ENCODE results near the gene FBLN7. TPM values are rescaled to one million over a fixed set of nuclear protein-coding genes. Genes with fewer than 3 reads are reported as not detected.

The FBLN7 gene
- total and polyA plus RNA-seq, 2 experiments from 2014 or later: 0.16 TPM; not detected in 1

GRCh38 chr2:112220186-112220585, 82.0 kb downstream of the FBLN7 start:
- H3K27me3 ChIP-seq (ENCODE audit: insufficient read depth): no peaks in the 10 kb centered on the region
- H3F3A ChIP-seq (replicated peaks; ENCODE audit: low read depth): no peaks in the 10 kb centered on the region
- H3K27me3 Mint-ChIP-seq (ENCODE audit: insufficient read depth, low read depth, poor library complexity): peaks cover 3% of the 10 kb centered on the region
- ATAC-seq (no peak), DNase-seq (ENCODE audit: low spot score) (no peak)
- H3K4me2 ChIP-seq: no peak overlapping the region
- TF ChIP-seq ZNF114 (CRISPR knock-in tag; IDR thresholded peaks at IDR 0.05): no peak
- TF ChIP-seq STAT1 (IDR thresholded peaks at IDR 0.05; ENCODE audit: unreplicated experiment): no peak
- TF ChIP-seq JUNB (IDR thresholded peaks at IDR 0.05; ENCODE audit: unreplicated experiment): no peak
- no peak for TF ChIP-seq EZH2 (IDR thresholded peaks at IDR 0.05; ENCODE audit: low read depth, unreplicated experiment)
- TF ChIP-seq CTCF (conservative IDR thresholded peaks at IDR 0.05; ENCODE audit: low read depth in 2 of 2): no peak
- TF ChIP-seq POLR2AphosphoS5 (IDR thresholded peaks at IDR 0.05; ENCODE audit: low read depth): no peak
- no peak for TF ChIP-seq ETS1 (IDR thresholded peaks at IDR 0.05)
- no peak for TF ChIP-seq NANOG (IDR thresholded peaks at IDR 0.05; ENCODE audit: borderline replicate concordance)
- no peak for TF ChIP-seq CREB1 (CRISPR knock-in tag; IDR thresholded peaks at IDR 0.05; ENCODE audit: low read depth)
- no peak for TF ChIP-seq REST (IDR thresholded peaks at IDR 0.05; ENCODE audit: unreplicated experiment)
- no peaks in the 10 kb centered on the region for H3K9me2 ChIP-seq (ENCODE audit: insufficient read depth)
- H3K36me3 ChIP-seq (ENCODE audit: insufficient read depth): 0 out of 2 replicates have a peak, but pooled peaks cover 4% of the 10 kb centered on the region
- H3K9me3 Mint-ChIP-seq: peaks cover 4% of the 10 kb centered on the region; the same call in 1 of the 3 replicates
- H3K4me3 Mint-ChIP-seq: no peak overlapping the region
- H3K4me3 ChIP-seq: no peak overlapping the region
- H3K36me3 Mint-ChIP-seq (ENCODE audit: low read depth): peaks cover 22% of the 10 kb centered on the region; the same call in 2 of the 3 replicates
- H3K27ac ChIP-seq (ENCODE audit: low read depth): no peak overlapping the region
- no peaks in the 10 kb centered on the region for H3K4me1 Mint-ChIP-seq
- H3K27ac Mint-ChIP-seq: no peak overlapping the region
- H2AFZ ChIP-seq: no peak overlapping the region
- no peaks in the 10 kb centered on the region for H3K79me2 ChIP-seq (replicated peaks; ENCODE audit: insufficient read depth)
- no peaks in the 10 kb centered on the region; the same call in 1 of the 2 replicates for H4K20me1 ChIP-seq (replicated peaks; ENCODE audit: insufficient read depth)
- no peaks in the 10 kb centered on the region for H3K4me1 ChIP-seq (ENCODE audit: insufficient read depth)

All from GM23338 (cell line).